T-helper 17 cell (primary cell): ENCODE measurements around the gene RGS3. TPM values are rescaled to one million over a fixed set of nuclear protein-coding genes. Genes with fewer than 3 reads are reported as not detected.

Experiments used
- ATAC-seq: fragments of 150-1000 bp; cut with Tn5 transposase; 2 replicates; pipeline ENCODE4 v1.10.0; 2021; ENCODE audit warnings: mild to moderate bottlenecking, moderate library complexity
- DNase-seq, 3 donors: peaks; one replicate each; pipeline versions ENCODE4 v3.0.0 to v3.0.0-alpha.2; 2020 to 2021
- H3K9me3 ChIP-seq: one replicate; pipeline ENCODE4 v1.7.0; 2013; ENCODE audit warnings: low read length, mild to moderate bottlenecking; ENCODE audit not compliant: control insufficient read depth, poor library complexity, severe bottlenecking
- H3K27ac Mint-ChIP-seq: one replicate; pipeline ENCODE4 v1.8.0; 2022; ENCODE audit warnings: mild to moderate bottlenecking, moderate library complexity, mixed read lengths
- H3K27me3 Mint-ChIP-seq: one replicate; pipeline ENCODE4 v1.8.0; 2022; ENCODE audit warnings: mixed read lengths
- H3K36me3 Mint-ChIP-seq: one replicate; pipeline ENCODE4 v1.8.0; 2022; ENCODE audit warnings: low read depth, mixed read lengths
- H3K4me1 Mint-ChIP-seq: one replicate; pipeline ENCODE4 v1.8.0; 2022; ENCODE audit warnings: mild to moderate bottlenecking, mixed read lengths
- H3K4me3 Mint-ChIP-seq: one replicate; pipeline ENCODE4 v1.8.0; 2022; ENCODE audit warnings: mild to moderate bottlenecking, moderate library complexity, mixed read lengths
- total RNA-seq, 4 donors: library from RNA in 2 of 4; stranded (reverse) in 2 of 4; gene quantifications; one replicate each; pipeline ENCODE4 v1.2.3 and lab custom pipeline; 2022 to 2026

RGS3 gene
- total RNA-seq, 2 donors from 2014 or later = 17.4 to 22.0 TPM

GRCh38 chr9:113535756-113536155 lies 72.2 kb downstream of the RGS3 start:
- no peak for DNase-seq
- H3K27ac Mint-ChIP-seq = no peak overlapping the region
- ATAC-seq = no peak
- H3K9me3 ChIP-seq = no peaks in the 10 kb centered on the region
- peaks cover 7% of the 10 kb centered on the region for H3K36me3 Mint-ChIP-seq
- no peaks in the 10 kb centered on the region for H3K27me3 Mint-ChIP-seq
- peaks cover 16% of the 10 kb centered on the region for H3K4me1 Mint-ChIP-seq
- H3K4me3 Mint-ChIP-seq = no peak overlapping the region

- ATAC-seq (no peak), DNase-seq (no peak)
- Mint-ChIP-seq H3K27me3 (no peaks in the 10 kb centered on the region), H3K27ac (no peak overlapping the region), H3K36me3 (peaks cover 7% of the 10 kb centered on the region), H3K4me3 (no peak overlapping the region), H3K4me1 (peaks cover 16% of the 10 kb centered on the region)
- H3K9me3 ChIP-seq = no peaks in the 10 kb centered on the region
These were observed 72.6 kb downstream of the RGS3 start for GRCh38 chr9:113536166-113536482.

GRCh38 chr9:113536483-113537228 lies 73.1 kb downstream of the RGS3 start:
- no peaks in the 10 kb centered on the region for H3K27me3 Mint-ChIP-seq
- no peaks in the 10 kb centered on the region for H3K9me3 ChIP-seq
- DNase-seq (no peak), ATAC-seq (no peak)
- H3K27ac Mint-ChIP-seq = no peak overlapping the region
- H3K4me1 Mint-ChIP-seq = peaks cover 15% of the 10 kb centered on the region
- H3K4me3 Mint-ChIP-seq = no peak overlapping the region
- peaks cover 8% of the 10 kb centered on the region for H3K36me3 Mint-ChIP-seq

- Mint-ChIP-seq H3K27me3 (no peaks in the 10 kb centered on the region), H3K4me3 (no peak overlapping the region), H3K36me3 (peaks cover 4% of the 10 kb centered on the region), H3K4me1 (peaks cover 14% of the 10 kb centered on the region), H3K27ac (no peak overlapping the region)
- DNase-seq (no peak), ATAC-seq (no peak)
- no peaks in the 10 kb centered on the region for H3K9me3 ChIP-seq
These were observed 73.8 kb downstream of the RGS3 start for GRCh38 chr9:113537229-113537810.

- H3K9me3 ChIP-seq = no peaks in the 10 kb centered on the region
- Mint-ChIP-seq H3K27ac (no peak overlapping the region), H3K27me3 (no peaks in the 10 kb centered on the region), H3K4me3 (no peak overlapping the region), H3K4me1 (peaks cover 15% of the 10 kb centered on the region), H3K36me3 (peaks cover 4% of the 10 kb centered on the region)
- ATAC-seq = no peak
- no peak for DNase-seq
These were observed 74.6 kb downstream of the RGS3 start for GRCh38 chr9:113538131-113538530.

GRCh38 chr9:113538701-113539430 lies 75.3 kb downstream of the RGS3 start:
- Mint-ChIP-seq H3K36me3 (peaks cover 4% of the 10 kb centered on the region), H3K27me3 (no peaks in the 10 kb centered on the region), H3K4me3 (no peak overlapping the region), H3K27ac (no peak overlapping the region), H3K4me1 (peaks cover 17% of the 10 kb centered on the region)
- H3K9me3 ChIP-seq = no peaks in the 10 kb centered on the region
- ATAC-seq = no peak
- no peak for DNase-seq

- no peak overlapping the region for H3K27ac Mint-ChIP-seq
- ATAC-seq (no peak), DNase-seq (no peak)
- no peaks in the 10 kb centered on the region for H3K27me3 Mint-ChIP-seq
- peaks cover 5% of the 10 kb centered on the region for H3K36me3 Mint-ChIP-seq
- no peak overlapping the region for H3K4me3 Mint-ChIP-seq
- H3K4me1 Mint-ChIP-seq = peaks cover 21% of the 10 kb centered on the region
- no peaks in the 10 kb centered on the region for H3K9me3 ChIP-seq
These were observed 76.9 kb downstream of the RGS3 start for GRCh38 chr9:113540466-113540865.

- peaks cover 7% of the 10 kb centered on the region for H3K36me3 Mint-ChIP-seq
- H3K27ac Mint-ChIP-seq = no peak overlapping the region
- ATAC-seq = no peak
- no peak for DNase-seq
- H3K4me1 Mint-ChIP-seq = peaks cover 26% of the 10 kb centered on the region
- H3K4me3 Mint-ChIP-seq = no peak overlapping the region
- H3K27me3 Mint-ChIP-seq = no peaks in the 10 kb centered on the region
- H3K9me3 ChIP-seq = no peaks in the 10 kb centered on the region
These were observed 77.7 kb downstream of the RGS3 start for GRCh38 chr9:113541019-113541900.

GRCh38 chr9:113542006-113542405 lies 78.5 kb downstream of the RGS3 start:
- Mint-ChIP-seq H3K27ac (no peak overlapping the region), H3K4me3 (no peak overlapping the region), H3K4me1 (peaks cover 25% of the 10 kb centered on the region), H3K36me3 (peaks cover 5% of the 10 kb centered on the region), H3K27me3 (no peaks in the 10 kb centered on the region)
- ATAC-seq (no peak), DNase-seq (no peak)
- no peaks in the 10 kb centered on the region for H3K9me3 ChIP-seq

GRCh38 chr9:113542741-113543140 lies 79.2 kb downstream of the RGS3 start:
- peaks cover 29% of the 10 kb centered on the region for H3K4me1 Mint-ChIP-seq
- H3K4me3 Mint-ChIP-seq = no peak overlapping the region
- no peaks in the 10 kb centered on the region for H3K27me3 Mint-ChIP-seq
- no peak for ATAC-seq
- DNase-seq = no peak
- no peaks in the 10 kb centered on the region for H3K9me3 ChIP-seq
- peaks cover 5% of the 10 kb centered on the region for H3K36me3 Mint-ChIP-seq
- no peak overlapping the region for H3K27ac Mint-ChIP-seq

GRCh38 chr9:113543296-113543981 lies 79.9 kb downstream of the RGS3 start:
- Mint-ChIP-seq H3K4me3 (no peak overlapping the region), H3K27ac (peak overlapping the region; percentile 92), H3K27me3 (no peaks in the 10 kb centered on the region), H3K4me1 (peaks cover 36% of the 10 kb centered on the region), H3K36me3 (peaks cover 5% of the 10 kb centered on the region)
- H3K9me3 ChIP-seq = no peaks in the 10 kb centered on the region
- ATAC-seq = no peak
- DNase-seq = no peak

- Mint-ChIP-seq H3K4me1 (peaks cover 36% of the 10 kb centered on the region), H3K27me3 (no peaks in the 10 kb centered on the region), H3K4me3 (no peak overlapping the region), H3K36me3 (peaks cover 5% of the 10 kb centered on the region), H3K27ac (peak overlapping the region; percentile 92)
- DNase-seq (no peak), ATAC-seq (no peak)
- no peaks in the 10 kb centered on the region for H3K9me3 ChIP-seq
These were observed 80.4 kb downstream of the RGS3 start for GRCh38 chr9:113543982-113544303.

- Mint-ChIP-seq H3K27me3 (no peaks in the 10 kb centered on the region), H3K27ac (peak overlapping the region; percentile 92), H3K4me3 (no peak overlapping the region), H3K4me1 (peaks cover 35% of the 10 kb centered on the region), H3K36me3 (peaks cover 5% of the 10 kb centered on the region)
- ATAC-seq (no peak), DNase-seq (no peak)
- H3K9me3 ChIP-seq = no peaks in the 10 kb centered on the region
These were observed 81.5 kb downstream of the RGS3 start for GRCh38 chr9:113545068-113545467.
